ENCODE data around the gene BMP2K.
A peak's percentile ranks its signal among the peaks of the same experiment; 100 is the strongest.

BMP2K gene

GRCh38 chr4:78776079-78776728, at the start of gene BMP2K:
Gene BMP2K (plus strand): TSS chr4:78776350. CDS start chr4:78776544, 194 bp downstream.
- DNase-seq: peak; percentile 69

GRCh38 chr4:78726546-78726945, 49.6 kb upstream of the BMP2K start:
- DNase-seq: no peak

- DNase-seq: no peak
Measured at GRCh38 chr4:78732332-78733104, 43.6 kb upstream of the BMP2K start.

GRCh38 chr4:78734441-78735162, 41.5 kb upstream of the BMP2K start:
- DNase-seq: no peak

GRCh38 chr4:78735697-78736096, 40.5 kb upstream of the BMP2K start:
- DNase-seq: no peak

GRCh38 chr4:78737035-78737434, 39.1 kb upstream of the BMP2K start:
- DNase-seq: no peak

GRCh38 chr4:78737973-78738372, 38.2 kb upstream of the BMP2K start:
- no peak for DNase-seq

GRCh38 chr4:78742300-78742699, 33.9 kb upstream of the BMP2K start:
- no peak for DNase-seq

GRCh38 chr4:78747475-78747922, 28.7 kb upstream of the BMP2K start:
- no peak for DNase-seq

- no peak for DNase-seq
Measured at GRCh38 chr4:78748381-78748780, 27.8 kb upstream of the BMP2K start.

- no peak for DNase-seq
Measured at GRCh38 chr4:78749258-78749971, 26.7 kb upstream of the BMP2K start.

GRCh38 chr4:78749972-78750727, 26.0 kb upstream of the BMP2K start:
- DNase-seq: peak; percentile 14

- DNase-seq: no peak
Measured at GRCh38 chr4:78753091-78753490, 23.1 kb upstream of the BMP2K start.

GRCh38 chr4:78754872-78755271, 21.3 kb upstream of the BMP2K start:
- no peak for DNase-seq

GRCh38 chr4:78756137-78756536, 20.0 kb upstream of the BMP2K start:
- DNase-seq: no peak

- no peak for DNase-seq
Measured at GRCh38 chr4:78756776-78757175, 19.4 kb upstream of the BMP2K start.

GRCh38 chr4:78757574-78757973, 18.6 kb upstream of the BMP2K start:
- no peak for DNase-seq

- no peak for DNase-seq
Measured at GRCh38 chr4:78758085-78758484, 18.1 kb upstream of the BMP2K start.

GRCh38 chr4:78762529-78762928, 13.6 kb upstream of the BMP2K start:
- DNase-seq: no peak

- no peak for DNase-seq
Measured at GRCh38 chr4:78763251-78763650, 12.9 kb upstream of the BMP2K start.

- no peak for DNase-seq
Measured at GRCh38 chr4:78763763-78764387, 12.3 kb upstream of the BMP2K start.

GRCh38 chr4:78764498-78764961, 11.6 kb upstream of the BMP2K start:
- DNase-seq: no peak

Measured in CD4-positive, alpha-beta T cell treated with Interleukin-4 for 4 hours (primary cell).